GM12878 (cell line): Measurements from ENCODE around the gene TYW3. TPM values are rescaled to one million over a fixed set of nuclear protein-coding genes. Genes with fewer than 3 reads are reported as not detected.

Source experiments
- ASH2L ChIP-seq: fragments of 300-600, 200-600 bp; sonication (generic); IDR thresholded peaks from 2 replicates; pipeline ENCODE4 v1.6.1; 2017; ENCODE audit warnings: low read depth, mild to moderate bottlenecking, borderline replicate concordance
- BACH1 ChIP-seq: fragments of 450-650 bp; IDR thresholded peaks from 2 replicates; pipeline ENCODE4 v1.6.1; 2017; ENCODE audit warnings: mild to moderate bottlenecking, borderline replicate concordance
- BCL3 ChIP-seq: IDR thresholded peaks from 2 replicates; pipeline ENCODE4 v1.6.1; 2011; ENCODE audit warnings: borderline replicate concordance, low read depth, mild to moderate bottlenecking, moderate library complexity, low read length; ENCODE audit not compliant: insufficient read depth, poor library complexity, severe bottlenecking
- E4F1 ChIP-seq: fragments of 450-650 bp; IDR thresholded peaks from 2 replicates; pipeline ENCODE4 v1.6.1; 2018; ENCODE audit warnings: borderline replicate concordance, mild to moderate bottlenecking; ENCODE audit not compliant: partially characterized antibody
- GABPA ChIP-seq: IDR thresholded peaks from 2 replicates; pipeline ENCODE4 v1.6.1; 2014; ENCODE audit warnings: antibody characterized with exemption, low read depth, mild to moderate bottlenecking, inconsistent platforms
- IRF5 ChIP-seq: fragments of 450-650 bp; IDR thresholded peaks from 2 replicates; pipeline ENCODE4 v1.6.1; 2017; ENCODE audit warnings: borderline replicate concordance
- MEF2A ChIP-seq: IDR thresholded peaks from 2 replicates; pipeline ENCODE4 v1.6.1; 2011; ENCODE audit warnings: low read depth, mild to moderate bottlenecking, low read length, moderate library complexity; ENCODE audit not compliant: insufficient read depth
- NBN ChIP-seq: fragments of 450-650 bp; IDR thresholded peaks from 2 replicates; pipeline ENCODE4 v1.6.1; 2016
- POLR2A ChIP-seq: IDR thresholded peaks from 2 replicates; pipeline ENCODE4 v1.6.1; 2011; ENCODE audit warnings: low read depth, mild to moderate bottlenecking, low read length
- POU2F2 ChIP-seq: IDR thresholded peaks from 3 replicates; pipeline ENCODE4 v1.6.1; 2011; ENCODE audit warnings: low read depth, mild to moderate bottlenecking, low read length, borderline replicate concordance
- RFX5 ChIP-seq: IDR thresholded peaks from 2 replicates; pipeline ENCODE4 v1.6.1; 2011; ENCODE audit warnings: low read depth, low read length, improper control_type of control experiment
- SUPT20H ChIP-seq: IDR thresholded peaks from 2 replicates; pipeline ENCODE4 v1.6.1; 2011; ENCODE audit warnings: low read depth, mild to moderate bottlenecking, low read length, moderate library complexity, borderline replicate concordance; ENCODE audit not compliant: control insufficient read depth
- SUZ12 ChIP-seq: fragments of 200-600 bp; sonication (generic); IDR thresholded peaks from one replicate; pipeline ENCODE4 v1.6.1; 2018; ENCODE audit warnings: antibody characterized with exemption, mild to moderate bottlenecking; ENCODE audit not compliant: unreplicated experiment
- ZBED1 ChIP-seq: IDR thresholded peaks from 2 replicates; pipeline ENCODE4 v1.6.1; 2016; ENCODE audit warnings: borderline replicate concordance
- ZBTB40 ChIP-seq: fragments of 450-650 bp; IDR thresholded peaks from 2 replicates; pipeline ENCODE4 v1.6.1; 2016; ENCODE audit warnings: mild to moderate bottlenecking, moderate library complexity, borderline replicate concordance
- ZNF207 ChIP-seq: fragments of 450-650 bp; IDR thresholded peaks from 2 replicates; pipeline ENCODE4 v1.6.1; 2014; ENCODE audit warnings: antibody characterized with exemption, mild to moderate bottlenecking, borderline replicate concordance
- ZNF24 ChIP-seq: fragments of 450-650 bp; IDR thresholded peaks from 2 replicates; pipeline ENCODE4 v1.6.1; 2017; ENCODE audit warnings: antibody characterized with exemption, mild to moderate bottlenecking
- polyA plus RNA-seq, 11 experiments: library from polyadenylated mRNA; depleted of rRNA in 4 of 11; unstranded in 6 of 11; stranded (reverse) in 5 of 11; fragments of >200 nt; fragmentation: Nextera tagmentation in 4 of 11; fragmentation: Illumina TruSeq in 1 of 11; extraction: Ambion mirVana in 4 of 11; extraction: Trizol in 1 of 11; gene quantifications; 1 replicate in 1 of 11; 2 replicates in 10 of 11; pipeline versions ENCODE4 v1.2.1 to v1.2.3, GENCODE V29; 2011 to 2016; ENCODE audit warnings: inconsistent platforms in 2 of 11, missing spikeins in 2 of 11, low read depth in 1 of 11
- total RNA-seq, 4 experiments: library from RNA; depleted of rRNA in 3 of 4; stranded (reverse); fragments of >200 nt in 3 of 4; fragmentation: Illumina TruSeq in 1 of 4; extraction: Trizol in 1 of 4; gene quantifications; 2 replicates each; pipeline versions ENCODE4 v1.2.1 to v1.2.3, GENCODE V29; 2013 to 2021

Gene TYW3
- total and polyA plus RNA-seq, 10 of the 15 experiments (the other 5 are each of a cell fraction or from before 2014, with no cell fraction given) = 18.6 to 54.4 (median 32.8) TPM

GRCh38 chr1:74732960-74733603 is at the start of gene TYW3, which contains the start of gene CRYZ (continued):
- peak; percentile 29 for TF ChIP-seq E4F1
- no peak for TF ChIP-seq BACH1
- 0 out of 2 replicates have a peak, but pooled peaks have one; percentile 44 for TF ChIP-seq MEF2A
- no peak for TF ChIP-seq IRF5
- no peak for TF ChIP-seq SUPT20H
- TF ChIP-seq ZNF24 = peak; percentile 71
- peak; percentile 32; the same call in 1 of the 2 replicates for TF ChIP-seq GABPA
- TF ChIP-seq NBN = peak; percentile 93
- TF ChIP-seq ZBED1 = no peak
- 0 out of 2 replicates have a peak, but pooled peaks have one; percentile 98 for TF ChIP-seq ASH2L
- peak; percentile 89 for TF ChIP-seq POLR2A
- no peak for TF ChIP-seq BCL3
- peak; percentile 66 for TF ChIP-seq POU2F2
- TF ChIP-seq SUZ12 = no peak
- TF ChIP-seq ZNF207 = peak; percentile 70; the same call in 1 of the 2 replicates
- TF ChIP-seq ZBTB40 = peak; percentile 61; the same call in 1 of the 2 replicates
- no peak for TF ChIP-seq RFX5
